GM19351 (cell line): ENCODE results near the gene LRP1.

Experiments
- ATAC-seq: cut with Tn5 transposase; IDR thresholded peaks from one replicate; pipeline ENCODE4 v1.9.1; 2021; ENCODE audit warnings: mild to moderate bottlenecking, moderate library complexity; ENCODE audit not compliant: unreplicated experiment

LRP1 gene

GRCh38 chr12:57133013-57133569, 4.8 kb downstream of the LRP1 start:
- no peak for ATAC-seq

GRCh38 chr12:57133916-57134315, 5.6 kb downstream of the LRP1 start:
- no peak for ATAC-seq

- no peak for ATAC-seq
Observed at GRCh38 chr12:57134949-57135348, 6.7 kb downstream of the LRP1 start.

GRCh38 chr12:57135527-57136326, 7.4 kb downstream of the LRP1 start:
- ATAC-seq: no peak

- ATAC-seq: no peak
Observed at GRCh38 chr12:57138526-57139272, 10.4 kb downstream of the LRP1 start.

- ATAC-seq: no peak
Observed at GRCh38 chr12:57139796-57140649, 11.7 kb downstream of the LRP1 start.

- no peak for ATAC-seq
Observed at GRCh38 chr12:57141249-57141648, 13.0 kb downstream of the LRP1 start.

GRCh38 chr12:57142121-57142520, 13.8 kb downstream of the LRP1 start:
- no peak for ATAC-seq

GRCh38 chr12:57142727-57143126, 14.4 kb downstream of the LRP1 start:
- no peak for ATAC-seq

- no peak for ATAC-seq
Observed at GRCh38 chr12:57143454-57143853, 15.2 kb downstream of the LRP1 start.

- ATAC-seq: no peak
Observed at GRCh38 chr12:57145460-57146059, 17.3 kb downstream of the LRP1 start.

- ATAC-seq: no peak
Observed at GRCh38 chr12:57146092-57146491, 17.8 kb downstream of the LRP1 start.

- ATAC-seq: no peak
Observed at GRCh38 chr12:57146961-57147944, 19.0 kb downstream of the LRP1 start, which contains the start of gene LRP1-AS. LRP1-AS (minus strand) TSS chr12:57147619.

GRCh38 chr12:57148469-57149244, 20.4 kb downstream of the LRP1 start:
- ATAC-seq: no peak

GRCh38 chr12:57149245-57149900, 21.1 kb downstream of the LRP1 start:
- ATAC-seq: no peak

GRCh38 chr12:57150400-57151000, 22.2 kb downstream of the LRP1 start:
- no peak for ATAC-seq

- no peak for ATAC-seq
Observed at GRCh38 chr12:57151741-57152630, 23.7 kb downstream of the LRP1 start.
